HepG2 (cell line): ENCODE data around the gene TPPP3.

Experiments used
- BRCA1 ChIP-seq: sonication (generic); formaldehyde crosslinking; IDR thresholded peaks from 2 replicates; pipeline ENCODE4 v1.4.0; 2020; ENCODE audit warnings: missing genetic modification reagents
- CTCF ChIP-seq: sonication (generic); formaldehyde crosslinking; IDR thresholded peaks from 2 replicates; pipeline ENCODE4 v1.5.0; 2020; ENCODE audit warnings: mild to moderate bottlenecking, missing genetic modification reagents, moderate library complexity
- HMGXB4 ChIP-seq, 2 experiments: sonication (generic) in 1 of 2; formaldehyde crosslinking in 1 of 2; IDR thresholded peaks; 2 replicates each; pipeline versions ENCODE4 v1.4.0 to v1.6.1; 2018 to 2020; ENCODE audit warnings: missing genetic modification reagents in 2 of 2, borderline replicate concordance in 1 of 2, low read depth in 1 of 2, mild to moderate bottlenecking in 1 of 2, missing biosample characterization in 1 of 2
- HNRNPK ChIP-seq: fragments of 200-400 bp; formaldehyde crosslinking; IDR thresholded peaks from 2 replicates; pipeline ENCODE4 v1.6.1; 2018; ENCODE audit warnings: low read length, low read depth, moderate library complexity, mild to moderate bottlenecking; ENCODE audit not compliant: poor library complexity, severe bottlenecking
- TF ChIP-seq, protein P1 (sequence below): sonication (generic); formaldehyde crosslinking; IDR thresholded peaks from 2 replicates; pipeline ENCODE4 v1.8.0; 2022; ENCODE audit warnings: mild to moderate bottlenecking, missing genetic modification reagents, borderline replicate concordance

DNA sequence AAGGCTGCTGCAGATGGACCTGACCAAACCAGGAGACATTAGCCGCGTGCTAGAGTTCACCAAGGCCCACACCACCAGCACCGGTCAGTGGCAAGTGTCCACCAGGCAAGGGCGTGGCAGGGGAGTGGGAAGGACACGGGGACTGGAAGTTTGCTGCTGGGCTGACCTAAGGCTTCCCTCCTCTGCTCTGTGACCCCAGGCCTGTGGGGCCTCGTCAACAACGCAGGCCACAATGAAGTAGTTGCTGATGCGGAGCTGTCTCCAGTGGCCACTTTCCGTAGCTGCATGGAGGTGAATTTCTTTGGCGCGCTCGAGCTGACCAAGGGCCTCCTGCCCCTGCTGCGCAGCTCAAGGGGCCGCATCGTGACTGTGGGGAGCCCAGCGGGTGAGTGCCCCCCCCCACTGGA lies 42.5 kb upstream of the TPPP3 start:
- no peak for TF ChIP-seq HNRNPK
- no peak for TF ChIP-seq BRCA1 (CRISPR knock-in tag)
- TF ChIP-seq, protein P1, sequence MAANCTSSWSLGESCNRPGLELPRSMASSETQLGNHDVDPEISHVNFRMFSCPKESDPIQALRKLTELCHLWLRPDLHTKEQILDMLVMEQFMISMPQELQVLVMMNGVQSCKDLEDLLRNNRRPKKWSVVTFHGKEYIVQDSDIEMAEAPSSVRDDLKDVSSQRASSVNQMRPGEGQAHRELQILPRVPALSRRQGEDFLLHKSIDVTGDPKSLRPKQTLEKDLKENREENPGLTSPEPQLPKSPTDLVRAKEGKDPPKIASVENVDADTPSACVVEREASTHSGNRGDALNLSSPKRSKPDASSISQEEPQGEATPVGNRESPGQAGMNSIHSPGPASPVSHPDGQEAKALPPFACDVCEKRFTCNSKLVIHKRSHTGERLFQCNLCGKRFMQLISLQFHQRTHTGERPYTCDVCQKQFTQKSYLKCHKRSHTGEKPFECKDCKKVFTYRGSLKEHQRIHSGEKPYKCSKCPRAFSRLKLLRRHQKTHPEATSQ = no peak
- TF ChIP-seq CTCF (CRISPR knock-in tag) = no peak
- no peak for TF ChIP-seq HMGXB4 (CRISPR knock-in tag; IDR thresholded peaks at IDR 0.05; ENCODE audit: borderline replicate concordance in 1 of 2, low read depth in 1 of 2)
